Tibial nerve (tissue), 4 donors: ENCODE data around the gene LLPH. TPM values are rescaled to one million over a fixed set of nuclear protein-coding genes. Genes with fewer than 3 reads are reported as not detected.

Source experiments
- DNase-seq, 2 donors: peaks; one replicate each; pipeline ENCODE4 v3.0.0-alpha.2; 2019; ENCODE audit warnings: low spot score in 2 of 2
- H3K27ac ChIP-seq, 4 donors: fragments of 200-600 bp; sonication (generic) in 3 of 4; one replicate each; pipeline ENCODE4 v1.5.1; 2017 to 2019; ENCODE audit warnings: mild to moderate bottlenecking in 1 of 4
- H3K27me3 ChIP-seq, 2 donors: fragments of 200-600 bp; sonication (generic) in 1 of 2; one replicate each; pipeline versions ENCODE4 v1.5.1 to v1.6.0; 2017 to 2019
- H3K36me3 ChIP-seq, 3 donors: fragments of 200-600 bp; sonication (generic); one replicate each; pipeline ENCODE4 v1.5.1; 2018 to 2019
- H3K4me1 ChIP-seq, 4 donors: fragments of 200-600 bp; sonication (generic) in 3 of 4; one replicate each; pipeline ENCODE4 v1.5.1; 2017 to 2019
- H3K4me3 ChIP-seq, 4 donors: fragments of 200-600 bp; sonication (generic) in 3 of 4; one replicate each; pipeline ENCODE4 v1.5.1; 2017 to 2019; ENCODE audit warnings: mild to moderate bottlenecking in 1 of 4, moderate library complexity in 1 of 4
- H3K9me3 ChIP-seq, 4 donors: fragments of 200-600 bp; sonication (generic) in 3 of 4; one replicate each; pipeline ENCODE4 v1.5.1; 2017 to 2019
- EP300 ChIP-seq, 2 donors: sonication (generic); formaldehyde crosslinking; IDR thresholded peaks; one replicate each; pipeline ENCODE4 v1.6.1; 2017; ENCODE audit warnings: antibody characterized with exemption in 2 of 2, mild to moderate bottlenecking in 1 of 2
- POLR2A ChIP-seq, 2 donors: fragments of 450-650 bp; IDR thresholded peaks; one replicate each; pipeline ENCODE4 v1.6.1; 2017; ENCODE audit warnings: antibody characterized with exemption in 2 of 2, mild to moderate bottlenecking in 2 of 2, moderate library complexity in 2 of 2
- WGBS, 2 donors: methylation state at CpG; one replicate each; pipeline ENCODE4 v1.1.5; 2018; 5-methylcytosine and 5-hydroxymethylcytosine counted together
- total RNA-seq, 4 donors: library from RNA; depleted of rRNA; stranded (reverse); fragments of >200 nt; gene quantifications; one replicate each; pipeline ENCODE4 v1.1.0, GENCODE V29; 2016
- TF ChIP-seq, protein P1 (sequence below), 5 experiments: fragments of 200-600 bp in 3 of 5; fragments of 450-650 bp in 2 of 5; sonication (generic) in 3 of 5; IDR thresholded peaks; one replicate each; pipeline ENCODE4 v1.5.1; 2016 to 2019; ENCODE audit warnings: antibody characterized with exemption in 5 of 5, mild to moderate bottlenecking in 3 of 5, moderate library complexity in 2 of 5

LLPH gene
- total RNA-seq, 4 donors from 2014 or later, result 4.1 to 4.8 (median 4.4) TPM

DNA sequence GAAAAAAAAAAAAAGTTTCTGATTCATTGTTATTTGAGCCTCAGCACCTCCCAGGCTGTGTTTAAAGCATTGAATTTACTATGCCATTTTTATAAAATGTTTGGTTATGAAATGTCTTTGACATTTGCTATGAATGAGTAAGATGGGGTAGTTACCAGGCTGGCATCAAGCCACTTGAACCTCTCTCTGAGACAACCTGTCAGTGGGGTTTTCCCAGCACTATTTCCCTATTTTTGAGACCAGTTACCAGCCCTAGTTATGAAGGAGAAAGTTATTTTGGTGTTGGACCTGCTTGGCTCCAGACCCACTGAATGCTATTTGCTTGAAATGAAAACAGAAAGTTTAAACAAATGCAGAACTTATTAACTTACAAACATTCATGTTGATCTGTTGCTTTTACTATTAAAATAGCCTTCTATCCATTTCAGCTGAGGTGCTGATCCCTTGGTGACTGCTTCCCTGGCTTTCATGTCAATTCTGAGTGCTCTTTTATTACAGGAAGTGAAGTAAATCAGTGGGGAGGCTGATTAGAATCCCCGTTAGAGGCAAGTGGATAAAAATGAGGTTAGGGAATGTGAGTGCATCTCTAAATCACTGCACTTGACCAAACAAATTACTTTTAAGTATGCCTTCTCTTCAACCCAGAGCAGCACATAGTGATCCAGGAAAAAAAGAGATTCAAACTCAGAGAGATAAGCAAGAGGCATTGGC is 37.8 kb downstream of the LLPH start:
- no peaks in the 10 kb centered on the region for H3K27me3 ChIP-seq
- WGBS, 2 donors, result 4% methylated on average over 1 of the region's 1 CpG
- no peak overlapping the region for H3K27ac ChIP-seq
- no peaks in the 10 kb centered on the region for H3K9me3 ChIP-seq
- no peak overlapping the region for H3K4me3 ChIP-seq
- peaks cover 0 to 9% (median 3%) of the 10 kb centered on the region in 4 donors for H3K4me1 ChIP-seq
- no peak for DNase-seq
- TF ChIP-seq, protein P1, sequence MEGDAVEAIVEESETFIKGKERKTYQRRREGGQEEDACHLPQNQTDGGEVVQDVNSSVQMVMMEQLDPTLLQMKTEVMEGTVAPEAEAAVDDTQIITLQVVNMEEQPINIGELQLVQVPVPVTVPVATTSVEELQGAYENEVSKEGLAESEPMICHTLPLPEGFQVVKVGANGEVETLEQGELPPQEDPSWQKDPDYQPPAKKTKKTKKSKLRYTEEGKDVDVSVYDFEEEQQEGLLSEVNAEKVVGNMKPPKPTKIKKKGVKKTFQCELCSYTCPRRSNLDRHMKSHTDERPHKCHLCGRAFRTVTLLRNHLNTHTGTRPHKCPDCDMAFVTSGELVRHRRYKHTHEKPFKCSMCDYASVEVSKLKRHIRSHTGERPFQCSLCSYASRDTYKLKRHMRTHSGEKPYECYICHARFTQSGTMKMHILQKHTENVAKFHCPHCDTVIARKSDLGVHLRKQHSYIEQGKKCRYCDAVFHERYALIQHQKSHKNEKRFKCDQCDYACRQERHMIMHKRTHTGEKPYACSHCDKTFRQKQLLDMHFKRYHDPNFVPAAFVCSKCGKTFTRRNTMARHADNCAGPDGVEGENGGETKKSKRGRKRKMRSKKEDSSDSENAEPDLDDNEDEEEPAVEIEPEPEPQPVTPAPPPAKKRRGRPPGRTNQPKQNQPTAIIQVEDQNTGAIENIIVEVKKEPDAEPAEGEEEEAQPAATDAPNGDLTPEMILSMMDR (IDR thresholded peaks at IDR 0.05), result no peak
- TF ChIP-seq EP300 (IDR thresholded peaks at IDR 0.05) (no peak), POLR2A (IDR thresholded peaks at IDR 0.05) (no peak)
- H3K36me3 ChIP-seq, result no peaks in the 10 kb centered on the region

DNA sequence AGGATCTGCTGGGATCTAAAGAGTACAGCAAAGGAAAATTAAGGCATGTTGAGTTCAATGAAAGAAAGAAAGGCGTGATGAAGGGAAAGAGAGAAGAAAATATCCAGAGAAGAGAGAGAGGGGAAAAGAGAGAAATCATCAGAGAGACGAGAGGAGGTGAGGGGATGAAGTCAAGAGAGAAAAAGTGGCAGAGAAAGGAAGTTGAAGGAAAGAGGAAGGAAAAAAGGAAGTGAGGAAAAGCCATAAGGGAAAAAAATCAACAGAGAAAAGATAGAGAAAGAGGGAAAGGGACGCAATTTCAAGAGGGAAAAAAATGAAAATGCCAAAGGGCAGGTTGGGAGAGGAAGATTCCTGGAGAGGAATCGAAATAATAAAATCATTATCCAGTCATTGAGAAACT is 40.4 kb downstream of the LLPH start:
- DNase-seq, result no peak
- 76 to 82% methylated on average over 4 of the region's 4 CpGs for WGBS, 2 donors
- Histone ChIP-seq H3K27ac (no peak overlapping the region), H3K4me3 (no peak overlapping the region), H3K36me3 (no peaks in the 10 kb centered on the region), H3K9me3 (no peaks in the 10 kb centered on the region), H3K4me1 (peaks cover 0 to 9% (median 3%) of the 10 kb centered on the region in 4 donors), H3K27me3 (no peaks in the 10 kb centered on the region)
- no peak for TF ChIP-seq EP300 (IDR thresholded peaks at IDR 0.05)
- no peak for TF ChIP-seq POLR2A (IDR thresholded peaks at IDR 0.05)
- TF ChIP-seq, protein P1 (IDR thresholded peaks at IDR 0.05), result no peak

DNA sequence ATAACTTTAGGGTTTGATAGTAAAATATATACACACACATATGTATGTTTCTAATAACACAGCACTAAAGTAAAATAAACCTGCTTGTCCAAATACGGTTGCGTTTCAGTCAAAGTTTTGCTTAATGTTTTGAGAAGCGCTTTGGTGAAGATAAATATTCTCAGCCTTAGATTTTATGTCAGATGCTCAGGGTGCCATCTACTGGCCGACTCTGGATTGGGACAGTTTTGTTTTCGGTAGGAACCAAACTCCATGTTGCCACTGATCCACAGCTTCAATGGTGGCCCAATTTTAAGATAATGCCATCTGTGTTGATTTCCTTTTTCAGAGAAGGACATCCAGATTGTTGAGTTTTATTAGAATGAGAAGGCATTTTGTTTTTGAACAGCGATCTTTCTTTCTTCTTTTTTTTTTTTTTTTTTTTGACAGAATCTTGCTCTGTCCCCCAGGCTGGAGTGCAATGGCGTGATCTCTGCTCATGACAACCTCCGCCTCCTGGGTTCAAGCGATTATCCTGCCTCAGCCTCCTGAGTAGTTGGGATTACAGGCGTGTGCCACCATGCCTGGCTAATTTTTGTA is 43.1 kb downstream of the LLPH start:
- H3K4me3 ChIP-seq, result no peak overlapping the region
- TF ChIP-seq, protein P1 (IDR thresholded peaks at IDR 0.05), result peak; percentile 58 to 76 (median 67)
- no peak for TF ChIP-seq EP300 (IDR thresholded peaks at IDR 0.05)
- peaks cover 0 to 1% (median under 1%) of the 10 kb centered on the region in 4 donors for H3K4me1 ChIP-seq
- peak; percentile 58 to 90 for DNase-seq
- no peaks in the 10 kb centered on the region for H3K27me3 ChIP-seq
- no peak overlapping the region for H3K27ac ChIP-seq
- H3K36me3 ChIP-seq, result no peaks in the 10 kb centered on the region
- peaks cover 0 to 5% (median 2%) of the 10 kb centered on the region in 4 donors for H3K9me3 ChIP-seq
- WGBS, 2 donors, result 33 to 35% methylated on average over 10 of the region's 10 CpGs

DNA sequence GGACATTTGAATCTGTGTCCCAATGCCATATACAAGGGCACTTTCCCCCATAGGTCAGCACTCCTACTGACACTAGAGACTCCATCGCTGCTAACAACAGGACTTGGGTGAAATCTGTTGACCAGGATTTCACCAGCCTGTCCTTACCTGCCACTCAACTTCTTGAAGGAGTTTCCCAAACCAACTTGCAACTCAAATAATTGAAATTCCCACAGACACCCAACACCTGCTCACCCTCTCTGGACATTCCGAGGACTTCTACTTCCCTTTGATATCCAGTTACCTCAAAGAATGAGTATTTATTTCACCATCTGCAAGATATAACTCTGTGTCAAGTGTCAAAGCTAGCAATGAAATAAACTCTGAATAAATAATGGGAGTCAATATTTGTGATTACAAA is 44.6 kb downstream of the LLPH start:
- no peak for DNase-seq
- Histone ChIP-seq H3K27ac (no peak overlapping the region), H3K36me3 (no peaks in the 10 kb centered on the region), H3K4me1 (no peaks in the 10 kb centered on the region), H3K4me3 (no peak overlapping the region), H3K27me3 (no peaks in the 10 kb centered on the region), H3K9me3 (peaks cover 0 to 5% (median 2%) of the 10 kb centered on the region in 4 donors)
- WGBS, 2 donors, result 93 to 95% methylated on average over 2 of the region's 2 CpGs
- TF ChIP-seq, protein P1 (IDR thresholded peaks at IDR 0.05), result no peak
- no peak for TF ChIP-seq EP300 (IDR thresholded peaks at IDR 0.05)
- no peak for TF ChIP-seq POLR2A (IDR thresholded peaks at IDR 0.05)

DNA sequence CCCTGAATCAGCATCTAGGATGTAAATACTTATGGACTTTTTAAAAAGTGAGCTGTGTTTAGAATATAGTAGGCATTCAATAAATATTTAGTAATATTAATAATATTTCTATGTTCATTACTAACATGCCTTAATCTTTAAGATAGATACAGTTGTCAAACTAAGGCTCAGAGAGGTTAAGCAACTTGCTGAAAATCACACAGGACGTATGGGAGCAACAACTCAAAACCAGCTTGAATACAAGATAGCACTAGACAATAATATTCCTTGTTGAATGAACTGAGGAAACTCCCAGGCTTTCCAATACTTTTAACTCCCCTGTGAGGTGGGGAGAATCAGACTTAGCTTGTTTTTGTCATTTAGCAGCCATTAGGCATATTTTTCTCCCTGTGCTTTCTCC is 45.3 kb downstream of the LLPH start:
- WGBS, 2 donors, result 84 to 85% methylated on average over 1 of the region's 1 CpG
- no peak for TF ChIP-seq POLR2A (IDR thresholded peaks at IDR 0.05)
- TF ChIP-seq, protein P1 (IDR thresholded peaks at IDR 0.05), result no peak
- TF ChIP-seq EP300 (IDR thresholded peaks at IDR 0.05), result no peak
- Histone ChIP-seq H3K27me3 (no peaks in the 10 kb centered on the region), H3K4me3 (no peak overlapping the region), H3K9me3 (peaks cover 0 to 5% (median 2%) of the 10 kb centered on the region in 4 donors), H3K36me3 (no peaks in the 10 kb centered on the region), H3K4me1 (no peaks in the 10 kb centered on the region), H3K27ac (no peak overlapping the region)
- no peak for DNase-seq
